A673 (cell line): ENCODE measurements around the gene SOX13. TPM values are rescaled to one million over a fixed set of nuclear protein-coding genes. Genes with fewer than 3 reads are reported as not detected.

Experiments
- BruUV-seq: library from RNA; stranded (reverse); fragments of 400-500 nt; replicated peaks from 2 replicates; lab custom pipeline; 2021; lab: Mats Ljungman, UMichigan
- CTCF ChIA-PET: fragments of 300-600 bp; sonication (Branson Sonifier 250); formaldehyde crosslinking; loops from one replicate; lab custom pipeline; 2022; ENCODE audit warnings: antibody characterized with exemption; lab: Charles Lee
- POLR2A ChIA-PET: fragments of 300-600 bp; sonication (Branson Sonifier 250); formaldehyde crosslinking; loops from one replicate; lab custom pipeline; 2022; ENCODE audit warnings: antibody characterized with exemption; ENCODE audit not compliant: low non-redundant PET; lab: Charles Lee
- DNase-seq: peaks from one replicate; pipeline ENCODE4 v3.0.0-alpha.2; 2015; ENCODE audit warnings: low spot score
- H3K27ac ChIP-seq: fragments of 200-600 bp; sonication (generic); 2 replicates; pipeline ENCODE4 v1.5.1; 2016; ENCODE audit warnings: mixed run types, low read depth, mild to moderate bottlenecking, mixed read lengths, antibody characterized with exemption, low read length; ENCODE audit not compliant: poor library complexity, severe bottlenecking
- H3K27me3 ChIP-seq: fragments of 200-600 bp; sonication (generic); replicated peaks from 2 replicates; pipeline ENCODE4 v1.6.1; 2017; ENCODE audit warnings: mixed run types, low read depth, mild to moderate bottlenecking, mixed read lengths, antibody characterized with exemption, low read length; ENCODE audit not compliant: insufficient read depth, poor library complexity
- H3K36me3 ChIP-seq: fragments of 200-600 bp; sonication (generic); 2 replicates; pipeline ENCODE4 v1.6.1; 2016; ENCODE audit warnings: mixed run types, mild to moderate bottlenecking, mixed read lengths, antibody characterized with exemption, low read length; ENCODE audit not compliant: insufficient read depth, poor library complexity, severe bottlenecking
- H3K4me1 ChIP-seq: fragments of 200-600 bp; sonication (generic); 2 replicates; pipeline ENCODE4 v1.6.1; 2017; ENCODE audit warnings: mixed run types, mild to moderate bottlenecking, mixed read lengths, antibody characterized with exemption, low read length; ENCODE audit not compliant: insufficient read depth, poor library complexity, severe bottlenecking
- H3K4me3 ChIP-seq: fragments of 200-600 bp; sonication (generic); 2 replicates; pipeline ENCODE4 v1.5.1; 2016; ENCODE audit warnings: low read depth, mixed run types, mild to moderate bottlenecking, mixed read lengths, low read length; ENCODE audit not compliant: poor library complexity, severe bottlenecking
- H3K9me3 ChIP-seq: fragments of 200-600 bp; sonication (generic); 2 replicates; pipeline ENCODE4 v1.6.1; 2016; ENCODE audit warnings: mixed run types, low read depth, mild to moderate bottlenecking, mixed read lengths, antibody characterized with exemption, low read length; ENCODE audit not compliant: poor library complexity, severe bottlenecking
- EZH2 ChIP-seq: fragments of 200-600 bp; sonication (generic); IDR thresholded peaks from 2 replicates; pipeline ENCODE4 v1.6.1; 2017; ENCODE audit warnings: borderline replicate concordance, low read depth, mild to moderate bottlenecking, mixed read lengths, antibody characterized with exemption, low read length; ENCODE audit not compliant: poor library complexity, severe bottlenecking
- intact Hi-C: fragments of 100-400 bp; cut with micrococcal nuclease; formaldehyde crosslinking; loops from one replicate; pipeline ENCODE4 v1.10.0; 2022; ENCODE audit not compliant: unreplicated experiment
- total RNA-seq: library from RNA; stranded (reverse); gene quantifications from 2 replicates; pipeline ENCODE4 v1.2.3, GENCODE V29; 2021
- TF ChIP-seq, protein P1 (sequence below): fragments of 300-800, 200-600 bp; sonication (generic); conservative IDR thresholded peaks from 2 replicates; pipeline ENCODE4 v1.5.1; 2017; ENCODE audit warnings: low read depth, mild to moderate bottlenecking, antibody characterized with exemption, low read length, moderate library complexity, mixed read lengths

The SOX13 gene
- total RNA-seq, 1 experiment from 2014 or later = 9.4 TPM

DNA sequence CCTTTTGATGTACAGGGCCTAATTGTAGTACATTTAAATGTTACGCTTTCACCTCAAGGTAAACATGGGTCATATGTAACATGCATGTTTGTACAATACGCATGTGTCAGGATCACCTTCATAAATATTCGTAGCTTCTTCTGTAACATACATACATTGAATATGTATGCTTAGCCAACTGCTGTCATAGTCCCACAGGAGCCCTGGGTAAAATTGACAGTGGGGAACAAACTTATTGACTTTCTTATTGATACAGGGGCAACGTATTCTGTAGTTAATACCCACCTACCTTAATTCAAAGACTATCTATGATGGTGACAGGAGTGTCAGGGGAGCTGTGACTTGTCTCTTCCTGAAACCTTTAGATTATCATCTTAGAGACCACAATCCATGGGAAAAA lies 96.9 kb downstream of the SOX13 start:
- CTCF ChIA-PET = interaction anchor here (0.8 kb wide), 1 partner anchor 37 kb away, joined by 6 read pairs; no protein-coding TSS in a partner anchor
- no peaks in the 10 kb centered on the region for H3K27me3 ChIP-seq
- no peak for DNase-seq
- BruUV-seq = no TSS peak
- intact Hi-C loops = no loop called here
- H3K4me1 ChIP-seq = no peaks in the 10 kb centered on the region
- peaks cover 13% of the 10 kb centered on the region for H3K9me3 ChIP-seq
- POLR2A ChIA-PET = no interaction called here
- no peak overlapping the region for H3K27ac ChIP-seq
- TF ChIP-seq, protein P1, sequence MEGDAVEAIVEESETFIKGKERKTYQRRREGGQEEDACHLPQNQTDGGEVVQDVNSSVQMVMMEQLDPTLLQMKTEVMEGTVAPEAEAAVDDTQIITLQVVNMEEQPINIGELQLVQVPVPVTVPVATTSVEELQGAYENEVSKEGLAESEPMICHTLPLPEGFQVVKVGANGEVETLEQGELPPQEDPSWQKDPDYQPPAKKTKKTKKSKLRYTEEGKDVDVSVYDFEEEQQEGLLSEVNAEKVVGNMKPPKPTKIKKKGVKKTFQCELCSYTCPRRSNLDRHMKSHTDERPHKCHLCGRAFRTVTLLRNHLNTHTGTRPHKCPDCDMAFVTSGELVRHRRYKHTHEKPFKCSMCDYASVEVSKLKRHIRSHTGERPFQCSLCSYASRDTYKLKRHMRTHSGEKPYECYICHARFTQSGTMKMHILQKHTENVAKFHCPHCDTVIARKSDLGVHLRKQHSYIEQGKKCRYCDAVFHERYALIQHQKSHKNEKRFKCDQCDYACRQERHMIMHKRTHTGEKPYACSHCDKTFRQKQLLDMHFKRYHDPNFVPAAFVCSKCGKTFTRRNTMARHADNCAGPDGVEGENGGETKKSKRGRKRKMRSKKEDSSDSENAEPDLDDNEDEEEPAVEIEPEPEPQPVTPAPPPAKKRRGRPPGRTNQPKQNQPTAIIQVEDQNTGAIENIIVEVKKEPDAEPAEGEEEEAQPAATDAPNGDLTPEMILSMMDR = no peak
- H3K36me3 ChIP-seq = no peaks in the 10 kb centered on the region
- no peak overlapping the region for H3K4me3 ChIP-seq

DNA sequence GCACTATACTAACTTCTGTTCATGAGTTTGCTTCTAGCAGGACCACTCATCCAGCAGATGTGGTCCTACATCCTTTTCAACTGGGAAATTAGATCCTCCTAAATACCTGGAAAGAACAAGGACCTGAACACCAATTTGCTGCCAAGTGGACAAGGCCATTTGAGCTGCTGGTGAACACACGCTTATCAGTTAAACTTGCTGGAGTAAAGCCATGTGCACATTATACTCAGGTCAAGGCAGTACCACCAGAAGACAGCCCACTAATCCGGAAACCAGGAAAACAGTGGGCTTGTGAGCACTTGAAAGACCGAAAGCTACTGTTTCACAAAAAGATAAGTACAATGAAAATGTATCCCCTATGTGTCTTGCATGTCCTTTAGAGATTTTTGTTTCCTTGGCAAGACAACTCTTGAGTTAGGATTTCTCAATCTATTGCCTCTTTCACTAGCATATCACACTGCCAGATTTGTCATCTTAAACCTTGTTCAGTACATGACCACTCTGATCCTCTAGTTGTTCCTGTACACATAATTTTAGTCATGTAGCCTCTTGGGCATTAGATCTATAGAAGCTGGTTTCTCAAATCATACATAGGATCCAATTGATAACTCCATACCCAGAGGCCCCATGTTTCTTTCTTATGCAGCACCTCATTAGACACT lies 97.7 kb downstream of the SOX13 start:
- H3K27ac ChIP-seq = no peak overlapping the region
- ChIA-PET CTCF (no interaction called here), POLR2A (no interaction called here)
- H3K27me3 ChIP-seq = no peaks in the 10 kb centered on the region
- no peaks in the 10 kb centered on the region for H3K36me3 ChIP-seq
- no peaks in the 10 kb centered on the region for H3K4me1 ChIP-seq
- BruUV-seq = no TSS peak
- TF ChIP-seq, protein P1 = no peak
- no peak for TF ChIP-seq EZH2
- intact Hi-C loops = no loop called here
- no peak for DNase-seq
- H3K4me3 ChIP-seq = no peak overlapping the region
- H3K9me3 ChIP-seq = peaks cover 13% of the 10 kb centered on the region

DNA sequence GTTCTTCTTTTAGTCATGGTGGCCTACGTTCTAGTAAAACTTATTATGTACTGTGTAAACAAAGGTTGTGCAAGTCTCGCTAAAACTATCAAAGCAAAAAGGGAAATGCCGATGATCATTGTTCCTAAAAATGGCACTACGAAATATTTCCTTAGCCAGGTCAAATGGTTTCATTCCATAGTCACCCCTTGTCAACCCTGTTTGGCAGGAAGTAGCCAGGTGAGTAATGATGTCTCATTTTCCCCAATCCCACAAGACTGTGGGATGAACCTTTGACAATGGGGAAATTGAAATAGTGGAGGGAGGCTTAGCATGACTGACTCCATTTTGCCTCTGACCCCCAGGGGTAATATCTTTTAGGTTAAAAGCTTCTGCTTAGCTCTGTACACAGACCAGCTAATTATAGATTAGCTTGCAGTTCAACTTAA lies 98.8 kb downstream of the SOX13 start:
- no peaks in the 10 kb centered on the region for H3K4me1 ChIP-seq
- no TSS peak for BruUV-seq
- H3K4me3 ChIP-seq = no peak overlapping the region
- no peak for TF ChIP-seq EZH2
- TF ChIP-seq, protein P1 = no peak
- CTCF ChIA-PET = interaction anchor here (1.0 kb wide), 1 partner anchor 9 kb away, joined by 3 read pairs; no protein-coding TSS in a partner anchor
- DNase-seq = no peak
- peaks cover 5% of the 10 kb centered on the region for H3K27me3 ChIP-seq
- no peak overlapping the region for H3K27ac ChIP-seq
- peaks cover 13% of the 10 kb centered on the region for H3K9me3 ChIP-seq
- POLR2A ChIA-PET = no interaction called here
- intact Hi-C loops = no loop called here
- H3K36me3 ChIP-seq = no peaks in the 10 kb centered on the region
